H1 (cell line): ENCODE measurements around the gene PAOX. TPM values are rescaled to one million over a fixed set of nuclear protein-coding genes. Genes with fewer than 3 reads are reported as not detected.
A peak's percentile ranks its signal among the peaks of the same experiment; 100 is the strongest.

ENCODE experiments used
- CTCF ChIA-PET: fragments of 300-600 bp; sonication (Branson Sonifier 250); formaldehyde crosslinking; loops from one replicate; lab custom pipeline; 2021; ENCODE audit not compliant: partially characterized antibody; lab: Charles Lee
- POLR2A ChIA-PET: fragments of 300-600 bp; sonication (Branson Sonifier 250); formaldehyde crosslinking; loops from one replicate; lab custom pipeline; 2021; ENCODE audit warnings: inconsistent platforms; ENCODE audit not compliant: partially characterized antibody; lab: Charles Lee
- DNase-seq, 2 experiments: peaks; one replicate each; pipeline versions ENCODE4 v3.0.0 to v3.0.0-alpha.2; 2010 to 2022; ENCODE audit warnings: low spot score in 2 of 2, low read depth in 1 of 2, mixed read lengths in 1 of 2
- FAIRE-seq: peaks from 2 replicates; lab custom pipeline; 2011; peaks lifted over from hg19 to GRCh38; lab: Jason Lieb, UNC
- H2AFZ ChIP-seq: 2 replicates; pipeline ENCODE4 v1.8.1; 2012; ENCODE audit warnings: low read length, inconsistent platforms
- H2AK5ac ChIP-seq: 2 replicates; pipeline ENCODE4 v1.6.1; 2013; ENCODE audit warnings: low read depth, low read length
- H2BK120ac ChIP-seq: replicated peaks from 2 replicates; pipeline ENCODE3; 2013; ENCODE audit warnings: low read depth, low read length, inconsistent platforms
- H2BK12ac ChIP-seq: 2 replicates; pipeline ENCODE4 v1.6.1; 2013; ENCODE audit warnings: low read depth, low read length
- H2BK15ac ChIP-seq: 2 replicates; pipeline ENCODE4 v1.6.1; 2013; ENCODE audit warnings: low read length
- H2BK20ac ChIP-seq: 2 replicates; pipeline ENCODE4 v1.6.1; 2013; ENCODE audit warnings: low read length
- H2BK5ac ChIP-seq: 2 replicates; pipeline ENCODE4 v1.6.1; 2013; ENCODE audit warnings: low read depth, low read length
- H3K14ac ChIP-seq: 2 replicates; pipeline ENCODE4 v1.6.1; 2013; ENCODE audit warnings: inconsistent platforms; ENCODE audit not compliant: insufficient read length
- H3K18ac ChIP-seq: 2 replicates; pipeline ENCODE4 v1.6.1; 2013; ENCODE audit warnings: low read length; ENCODE audit errors: extremely low read depth
- H3K23ac ChIP-seq: 2 replicates; pipeline ENCODE4 v1.6.1; 2013; ENCODE audit warnings: inconsistent platforms; ENCODE audit not compliant: insufficient read length
- H3K23me2 ChIP-seq: 2 replicates; pipeline ENCODE4 v1.6.1; 2013; ENCODE audit warnings: low read depth, low read length
- H3K27ac ChIP-seq: 2 replicates; pipeline ENCODE4 v1.6.1; 2011; ENCODE audit warnings: low read depth, low read length, inconsistent platforms
- H3K27me3 ChIP-seq, 4 experiments: replicated peaks in 1 of 4; 1 replicate in 1 of 4; 2 replicates in 3 of 4; pipeline versions ENCODE4 v1.6.1 to v1.8.1; 2011 to 2013; ENCODE audit warnings: low read length in 3 of 4, mild to moderate bottlenecking in 3 of 4, inconsistent platforms in 2 of 4, mixed read lengths in 2 of 4, moderate library complexity in 1 of 4; ENCODE audit not compliant: control insufficient read depth in 3 of 4, insufficient read depth in 3 of 4; ENCODE audit errors: extremely low read depth in 1 of 4
- H3K36me3 ChIP-seq, 4 experiments: 2 replicates each; pipeline versions ENCODE4 v1.6.1 to v1.8.1; 2011 to 2013; ENCODE audit warnings: mild to moderate bottlenecking in 4 of 4, low read length in 3 of 4, moderate library complexity in 2 of 4, control low read depth in 1 of 4, inconsistent platforms in 1 of 4; ENCODE audit not compliant: insufficient read depth in 4 of 4, control insufficient read depth in 2 of 4
- H3K4ac ChIP-seq: replicated peaks from 2 replicates; pipeline ENCODE3; 2013; ENCODE audit warnings: low read length, low read depth, mixed read lengths, inconsistent platforms; ENCODE audit not compliant: insufficient read length
- H3K4me1 ChIP-seq, 4 experiments: replicated peaks in 1 of 4; 1 replicate in 1 of 4; 2 replicates in 3 of 4; pipeline versions ENCODE4 v1.6.1 to v1.8.1; 2011 to 2013; ENCODE audit warnings: low read length in 3 of 4, inconsistent platforms in 2 of 4, mixed read lengths in 1 of 4; ENCODE audit not compliant: insufficient read depth in 4 of 4, control insufficient read depth in 3 of 4
- H3K4me2 ChIP-seq, 2 experiments: 2 replicates each; pipeline versions ENCODE4 v1.6.1 to v1.8.1; 2011 to 2013; ENCODE audit warnings: low read depth in 2 of 2, low read length in 2 of 2, control low read depth in 1 of 2, inconsistent platforms in 1 of 2, mild to moderate bottlenecking in 1 of 2; ENCODE audit not compliant: insufficient read depth in 1 of 2
- H3K4me3 ChIP-seq, 4 experiments: fragments of 200-600, 300-600 bp in 1 of 4; sonication (generic), shearing (Covaris generic), sonication (Bioruptor Twin) in 1 of 4; 2 replicates each; pipeline versions ENCODE4 v1.5.1 to v1.8.1; 2011 to 2016; ENCODE audit warnings: low read length in 4 of 4, low read depth in 3 of 4, control low read depth in 2 of 4, inconsistent platforms in 2 of 4, mild to moderate bottlenecking in 2 of 4, mixed read lengths in 1 of 4, moderate library complexity in 1 of 4; ENCODE audit not compliant: insufficient read depth in 2 of 4; ENCODE audit errors: extremely low read depth in 1 of 4
- H3K56ac ChIP-seq: replicated peaks from 2 replicates; pipeline ENCODE3; 2013; ENCODE audit warnings: low read depth, mild to moderate bottlenecking, mixed read lengths, low read length, inconsistent platforms; ENCODE audit not compliant: insufficient read length
- H3K79me1 ChIP-seq: 2 replicates; pipeline ENCODE4 v1.6.1; 2013; ENCODE audit warnings: low read depth, low read length, control low read depth
- H3K79me2 ChIP-seq, 2 experiments: 2 replicates each; pipeline versions ENCODE4 v1.6.1 to v1.8.1; 2012 to 2013; ENCODE audit warnings: low read length in 2 of 2, mild to moderate bottlenecking in 2 of 2, inconsistent platforms in 1 of 2; ENCODE audit not compliant: insufficient read depth in 2 of 2, control insufficient read depth in 1 of 2
- H3K9ac ChIP-seq, 4 experiments: replicated peaks in 1 of 4; 1 replicate in 1 of 4; 2 replicates in 3 of 4; pipeline versions ENCODE4 v1.6.1 to v1.8.1; 2011 to 2013; ENCODE audit warnings: low read depth in 3 of 4, low read length in 3 of 4, control low read depth in 2 of 4, mild to moderate bottlenecking in 2 of 4, moderate library complexity in 2 of 4, inconsistent platforms in 1 of 4; ENCODE audit errors: extremely low read depth in 1 of 4
- H3K9me3 ChIP-seq, 2 experiments: 2 replicates each; pipeline versions ENCODE4 v1.6.1 to v1.8.1; 2012 to 2013; ENCODE audit warnings: mild to moderate bottlenecking in 2 of 2, moderate library complexity in 2 of 2, control low read depth in 1 of 2, inconsistent platforms in 1 of 2, low read depth in 1 of 2, low read length in 1 of 2, mixed read lengths in 1 of 2; ENCODE audit not compliant: insufficient read depth in 2 of 2
- H4K20me1 ChIP-seq, 2 experiments: replicated peaks in 1 of 2; 2 replicates each; pipeline versions ENCODE3 to v1.8.1; 2011 to 2013; ENCODE audit warnings: inconsistent platforms in 2 of 2, low read length in 2 of 2, mild to moderate bottlenecking in 1 of 2; ENCODE audit not compliant: insufficient read depth in 2 of 2, control insufficient read depth in 1 of 2
- H4K5ac ChIP-seq: 2 replicates; pipeline ENCODE4 v1.6.1; 2013; ENCODE audit warnings: low read length, low read depth, mixed read lengths, inconsistent platforms; ENCODE audit not compliant: insufficient read length
- H4K8ac ChIP-seq: 2 replicates; pipeline ENCODE4 v1.8.0; 2013; ENCODE audit warnings: mild to moderate bottlenecking, moderate library complexity, low read length, inconsistent platforms; ENCODE audit not compliant: insufficient read depth; ENCODE audit errors: extremely low read depth
- H4K91ac ChIP-seq: replicated peaks from 2 replicates; pipeline ENCODE3; 2013; ENCODE audit warnings: low read length, mixed read lengths, inconsistent platforms; ENCODE audit not compliant: insufficient read length
- ASH2L ChIP-seq: fragments of 200-600, 300-600 bp; sonication (generic); IDR thresholded peaks from one replicate; pipeline ENCODE4 v1.7.1; 2017; ENCODE audit warnings: low read length
- ATF2 ChIP-seq: IDR thresholded peaks from 2 replicates; pipeline ENCODE4 v1.6.1; 2012; ENCODE audit warnings: low read length, inconsistent platforms
- CBX5 ChIP-seq: fragments of 300-800, 300-1000 bp; sonication (generic); IDR thresholded peaks from 2 replicates; pipeline ENCODE4 v1.7.1; 2016; ENCODE audit warnings: antibody characterized with exemption, low read length, low read depth
- CEBPB ChIP-seq: IDR thresholded peaks from 2 replicates; pipeline ENCODE4 v1.6.1; 2012; ENCODE audit warnings: low read depth, low read length
- CTBP2 ChIP-seq: IDR thresholded peaks from 2 replicates; pipeline ENCODE4 v1.7.0; 2011; ENCODE audit warnings: borderline replicate concordance, mild to moderate bottlenecking, moderate library complexity, mixed read lengths, low read length; ENCODE audit not compliant: insufficient read depth, insufficient read length
- EZH2 ChIP-seq: fragments of 200-600 bp; sonication (generic); IDR thresholded peaks from 2 replicates; pipeline ENCODE4 v1.7.1; 2012; ENCODE audit warnings: low read depth, mild to moderate bottlenecking, moderate library complexity, low read length, inconsistent platforms; ENCODE audit not compliant: severe bottlenecking
- HDAC2 ChIP-seq, 2 experiments: fragments of 300-600 bp in 1 of 2; sonication (generic) in 1 of 2; IDR thresholded peaks; 2 replicates each; pipeline ENCODE4 v1.6.1; 2011 to 2012; ENCODE audit warnings: low read depth in 2 of 2, low read length in 2 of 2, mild to moderate bottlenecking in 2 of 2, moderate library complexity in 2 of 2, borderline replicate concordance in 1 of 2, inconsistent platforms in 1 of 2
- SP2 ChIP-seq: IDR thresholded peaks from 2 replicates; pipeline ENCODE4 v1.6.1; 2012; ENCODE audit warnings: mild to moderate bottlenecking, low read length, inconsistent platforms
- YY1 ChIP-seq: IDR thresholded peaks from 2 replicates; pipeline ENCODE4 v1.6.1; 2011; ENCODE audit warnings: low read depth, mild to moderate bottlenecking, low read length
- WGBS, 2 experiments: shearing (Covaris generic) in 1 of 2; methylation state at CpG; one replicate each; pipeline versions ENCODE4 v1.1.6 to v1.1.7; 2013 to 2015; ENCODE audit warnings: low lambda C conversion rate in 2 of 2, mixed read lengths in 2 of 2, inconsistent platforms in 1 of 2, low coverage in 1 of 2, missing lambda C conversion rate in 1 of 2; ENCODE audit not compliant: insufficient replicate concordance in 2 of 2, insufficient coverage in 1 of 2, insufficient read length in 1 of 2; ENCODE audit errors: extremely low coverage in 1 of 2, missing lambda C conversion rate in 1 of 2; 5-methylcytosine and 5-hydroxymethylcytosine counted together
- polyA plus RNA-seq, 7 experiments: library from polyadenylated mRNA; depleted of rRNA in 3 of 7; stranded (reverse) in 5 of 7; unstranded in 2 of 7; fragments of >200 nt in 5 of 7; fragments of 200-250 nt in 2 of 7; gene quantifications; 1 replicate in 5 of 7; 2 replicates in 1 of 7; 4 replicates in 1 of 7; pipeline versions ENCODE4 v1.2.1 to v1.2.3, GENCODE V29; 2011 to 2013; ENCODE audit warnings: missing spikeins in 2 of 7, mixed read lengths in 2 of 7
- total RNA-seq: library from RNA; stranded (reverse); fragmentation: NEBNext Ultra II Directional; extraction: Animal tissue kit (Norgen Biotek cat#: 25700); gene quantifications from 2 replicates; pipeline ENCODE4 v1.2.1, GENCODE V29; 2021

PAOX gene
- total and polyA plus RNA-seq, 2 of the 8 experiments (the other 6 are each of a cell fraction or from before 2014, with no cell fraction given), result 3.7 to 4.3 TPM

DNA sequence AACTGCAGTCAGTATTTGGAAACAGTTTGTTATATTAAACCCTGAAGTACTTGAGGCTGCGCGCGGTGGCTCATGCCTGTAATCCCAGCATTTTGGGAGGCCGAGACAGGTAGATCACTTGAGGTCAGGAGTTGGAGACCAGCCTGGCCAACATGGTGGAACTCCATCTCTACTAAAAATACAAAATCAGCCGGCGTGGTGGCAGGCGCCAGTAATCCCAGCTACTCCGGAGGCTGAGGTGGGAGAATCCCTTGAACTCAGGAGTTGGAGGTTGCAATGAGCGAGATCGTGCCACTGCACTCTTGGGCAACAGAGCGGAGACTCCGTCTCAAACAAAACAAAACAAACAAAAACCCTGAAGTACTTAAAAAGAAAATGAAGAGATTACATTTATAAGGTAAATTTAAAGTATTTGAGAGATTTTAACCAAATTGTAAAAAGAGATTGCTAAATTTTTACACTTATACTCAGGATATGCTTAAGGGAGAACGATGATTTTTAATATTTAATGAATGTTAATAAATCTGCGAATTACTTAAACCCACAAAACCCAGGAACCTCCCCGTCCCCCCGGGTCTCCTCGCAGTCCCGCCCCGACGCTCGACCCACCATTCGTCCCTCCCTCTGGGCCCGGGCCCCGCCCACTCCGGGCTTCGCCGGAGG, 14.5 kb downstream of the PAOX start:
- DNase-seq (peak in 1 of 2 experiments; percentile 77), FAIRE-seq (no peak)
- POLR2A ChIA-PET, result interaction anchor here (0.6 to 6.0 kb wide), 7 partner anchors 12 to 250 kb away, joined by 3 to 25 read pairs (median 3); partner anchors contain the start of gene PAOX
- H4K20me1 ChIP-seq, result peaks cover 0 to 3% of the 10 kb centered on the region in 2 experiments
- peaks cover 2% of the 10 kb centered on the region; the same call in 1 of the 2 replicates for H3K23me2 ChIP-seq
- no peaks in the 10 kb centered on the region for H3K9me3 ChIP-seq
- H3K56ac ChIP-seq, result no peak overlapping the region
- H3K36me3 ChIP-seq, result peaks cover 5 to 21% (median 6%) of the 10 kb centered on the region in 4 experiments; a peak in 7 of 8 replicates
- peak overlapping the region; percentile 40 to 74 for H3K4me2 ChIP-seq
- no peak overlapping the region for H4K5ac ChIP-seq
- peak overlapping the region; percentile 21; the same call in 1 of the 2 replicates for H2AFZ ChIP-seq
- H2BK120ac ChIP-seq, result no peak overlapping the region
- no peak overlapping the region for H3K18ac ChIP-seq
- H2BK15ac ChIP-seq, result no peak overlapping the region
- H3K9ac ChIP-seq, result no peak overlapping the region; a peak in 2 of 7 replicates
- no peak overlapping the region for H3K27ac ChIP-seq
- peaks cover 0 to 3% (median 0%) of the 10 kb centered on the region in 4 experiments; a peak in 3 of 7 replicates for H3K4me1 ChIP-seq
- H2BK20ac ChIP-seq, result no peak overlapping the region
- H2AK5ac ChIP-seq, result no peak overlapping the region
- CTCF ChIA-PET, result interaction anchor here (1.6 kb wide), 1 partner anchor 64 kb away, joined by 4 read pairs; no protein-coding TSS in a partner anchor
- H2BK12ac ChIP-seq, result no peak overlapping the region; the same call in 1 of the 2 replicates
- H3K14ac ChIP-seq, result no peak overlapping the region
- H3K4ac ChIP-seq, result no peak overlapping the region
- no peak overlapping the region; the same call in 1 of the 2 replicates for H2BK5ac ChIP-seq
- H3K4me3 ChIP-seq, result peak overlapping the region in 2 of 4 experiments; percentile 92 to 93; a peak in 3 of 8 replicates
- peaks cover 3% of the 10 kb centered on the region for H3K79me1 ChIP-seq
- H4K8ac ChIP-seq, result peak overlapping the region; percentile 84
- no peak overlapping the region for H4K91ac ChIP-seq
- 37% methylated on average over 27 of the region's 27 CpGs; no CpG with 5 or more reads in 1 of the 2 experiments for WGBS, 2 experiments
- no peaks in the 10 kb centered on the region for H3K27me3 ChIP-seq
- no peak overlapping the region for H3K23ac ChIP-seq
- peaks cover 0 to 23% of the 10 kb centered on the region in 2 experiments; a peak in 2 of 4 replicates for H3K79me2 ChIP-seq
- TF ChIP-seq CBX5 (no peak), EZH2 (no peak), HDAC2 (IDR thresholded peaks at IDR 0.05; ENCODE audit: borderline replicate concordance in 1 of 2, low read depth in 2 of 2, low read length in 2 of 2) (no peak), SP2 (no peak), ASH2L (no peak), CTBP2 (no peak), CEBPB (no peak), ATF2 (no peak), YY1 (no peak)
